Measurements from ENCODE around the gene LTB.

LTB gene

GRCh38 chr6:31541658-31542521 lies 40.3 kb downstream of the LTB start, which contains the start of gene DDX39B:
Gene DDX39B, minus strand, starts transcription at chr6:31542003. Its CDS starts 1,471 bp downstream, at chr6:31540532.
- peak within 1 kb of the TSS; percentile 94 for H3K4me3 ChIP-seq (ENCODE audit: low read depth, low read length)
- DNase-seq (ENCODE audit: low read depth) = peak; percentile 99
- TF ChIP-seq CTCF (conservative IDR thresholded peaks at IDR 0.05; ENCODE audit: low read depth, low read length) = no peak

- no peak for TF ChIP-seq CTCF (conservative IDR thresholded peaks at IDR 0.05; ENCODE audit: low read depth, low read length)
- peak; percentile 76 for DNase-seq (ENCODE audit: low read depth)
- H3K4me3 ChIP-seq (ENCODE audit: low read depth, low read length) = peak overlapping the region; percentile 94
These were observed 41.1 kb downstream of the LTB start for GRCh38 chr6:31541059-31541657.

DNA sequence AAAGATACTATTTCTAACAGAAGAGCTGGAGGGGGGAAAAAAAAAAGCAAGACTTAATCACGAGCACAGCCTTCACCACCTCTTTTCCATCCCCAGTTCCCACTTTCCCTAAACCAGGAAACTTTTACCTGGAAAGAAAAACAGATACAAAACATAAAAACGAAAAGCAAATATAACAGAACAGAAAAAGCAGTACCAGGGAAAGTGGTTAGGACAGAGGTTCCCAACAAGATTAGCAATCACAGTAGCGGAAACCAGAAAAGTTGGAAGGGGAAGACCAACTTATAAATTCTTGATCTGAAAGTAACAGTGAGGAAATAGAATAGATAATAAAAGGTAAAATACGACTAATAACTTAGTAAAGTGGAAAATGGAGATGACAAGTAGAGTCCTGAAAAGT lies 41.6 kb downstream of the LTB start:
- no peak for DNase-seq (ENCODE audit: low read depth)
- TF ChIP-seq CTCF (conservative IDR thresholded peaks at IDR 0.05; ENCODE audit: low read depth, low read length) = no peak
- peak overlapping the region; percentile 94 for H3K4me3 ChIP-seq (ENCODE audit: low read depth, low read length)

- no peak for TF ChIP-seq CTCF (conservative IDR thresholded peaks at IDR 0.05; ENCODE audit: low read depth, low read length)
- H3K4me3 ChIP-seq (ENCODE audit: low read depth, low read length) = peak overlapping the region; percentile 14
- no peak for DNase-seq (ENCODE audit: low read depth)
These were observed 43.3 kb downstream of the LTB start for GRCh38 chr6:31538805-31539400.

- DNase-seq (ENCODE audit: low read depth) = no peak
- TF ChIP-seq CTCF (conservative IDR thresholded peaks at IDR 0.05; ENCODE audit: low read depth, low read length) = no peak
- H3K4me3 ChIP-seq (ENCODE audit: low read depth, low read length) = no peak overlapping the region
These were observed 46.5 kb downstream of the LTB start for GRCh38 chr6:31535538-31536324.

DNA sequence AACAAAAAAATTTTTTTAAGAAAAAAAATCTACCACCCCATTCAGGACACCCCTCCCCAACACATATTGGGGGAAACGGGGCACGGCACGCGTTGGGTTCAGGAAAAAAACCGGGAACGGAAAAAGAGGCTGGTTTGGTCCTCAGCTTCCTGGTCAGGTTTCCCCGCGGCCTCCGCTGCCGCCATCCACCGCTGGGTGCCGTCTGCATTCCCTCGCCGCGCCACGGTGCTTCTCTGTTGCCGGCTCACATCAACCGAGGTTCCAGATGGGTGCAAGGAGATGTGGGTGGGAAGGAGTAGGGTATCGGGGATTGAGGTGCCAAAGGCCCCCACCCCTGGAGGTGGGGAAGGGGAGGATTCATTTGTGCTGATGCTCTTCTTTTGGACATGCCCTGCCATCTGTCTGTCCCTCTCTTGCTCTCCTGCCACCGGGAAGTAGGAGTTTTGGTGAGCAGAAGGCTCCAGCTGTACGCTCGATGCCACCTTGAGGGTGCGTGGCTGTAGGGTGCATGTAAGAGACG lies 47.6 kb downstream of the LTB start:
- no peak for TF ChIP-seq CTCF (conservative IDR thresholded peaks at IDR 0.05; ENCODE audit: low read depth, low read length)
- no peak overlapping the region for H3K4me3 ChIP-seq (ENCODE audit: low read depth, low read length)
- no peak for DNase-seq (ENCODE audit: low read depth)

All from choroid plexus epithelial cell (primary cell).